Stomach smooth muscle (tissue), 2 donors: ENCODE measurements around the gene ORAI3.
A peak's percentile ranks its signal among the peaks of the same experiment; 100 is the strongest.

ENCODE experiments used
- H3K27ac ChIP-seq: one replicate; pipeline ENCODE4 v1.7.0; 2013; ENCODE audit warnings: mild to moderate bottlenecking, low read length, inconsistent platforms
- H3K27me3 ChIP-seq, 2 donors: one replicate each; pipeline ENCODE4 v1.7.0; 2013; ENCODE audit warnings: low read length in 2 of 2; ENCODE audit not compliant: insufficient read depth in 2 of 2, control insufficient read depth in 1 of 2
- H3K36me3 ChIP-seq, 2 donors: one replicate each; pipeline ENCODE4 v1.7.0; 2013; ENCODE audit warnings: low read length in 2 of 2; ENCODE audit not compliant: control insufficient read depth in 2 of 2, insufficient read depth in 2 of 2
- H3K4me1 ChIP-seq: one replicate; pipeline ENCODE4 v1.7.0; 2013; ENCODE audit warnings: low read length; ENCODE audit not compliant: control insufficient read depth, insufficient read depth
- H3K4me3 ChIP-seq, 2 donors: one replicate each; pipeline ENCODE4 v1.7.0; 2013; ENCODE audit warnings: low read length in 2 of 2
- H3K9ac ChIP-seq, 2 donors: one replicate each; pipeline ENCODE4 v1.7.0; 2013; ENCODE audit warnings: low read length in 2 of 2, mild to moderate bottlenecking in 1 of 2
- H3K9me3 ChIP-seq, 2 donors: one replicate each; pipeline ENCODE4 v1.7.0; 2013; ENCODE audit warnings: low read length in 2 of 2; ENCODE audit not compliant: control insufficient read depth in 2 of 2
- donor health status: healthy.
- donor health status: Pancreatic carcinoma.

Gene ORAI3

GRCh38 chr16:30992931-30993816 lies 44.3 kb downstream of the ORAI3 start:
- no peaks in the 10 kb centered on the region for H3K36me3 ChIP-seq
- H3K27me3 ChIP-seq, result peaks cover 0 to 2% of the 10 kb centered on the region in 2 donors
- H3K9ac ChIP-seq, result no peak overlapping the region
- H3K4me3 ChIP-seq, result no peak overlapping the region
- no peak overlapping the region for H3K27ac ChIP-seq
- H3K4me1 ChIP-seq, result peaks cover 17% of the 10 kb centered on the region
- no peaks in the 10 kb centered on the region for H3K9me3 ChIP-seq

GRCh38 chr16:30995927-30996323 lies 47.1 kb downstream of the ORAI3 start:
- no peaks in the 10 kb centered on the region for H3K27me3 ChIP-seq
- no peaks in the 10 kb centered on the region for H3K9me3 ChIP-seq
- H3K9ac ChIP-seq, result peak overlapping the region in 1 of 2 donors; percentile 80
- H3K27ac ChIP-seq, result no peak overlapping the region
- H3K4me1 ChIP-seq, result peaks cover 21% of the 10 kb centered on the region
- H3K36me3 ChIP-seq, result no peaks in the 10 kb centered on the region
- H3K4me3 ChIP-seq, result peak overlapping the region; percentile 81 to 84

GRCh38 chr16:30996324-30996984 lies 47.6 kb downstream of the ORAI3 start:
- peak overlapping the region; percentile 81 to 84 for H3K4me3 ChIP-seq
- peak overlapping the region; percentile 73 to 80 for H3K9ac ChIP-seq
- peak overlapping the region; percentile 41 for H3K27ac ChIP-seq

GRCh38 chr16:30996985-30997724 lies 48.3 kb downstream of the ORAI3 start:
- H3K4me3 ChIP-seq, result peak overlapping the region; percentile 81 to 84
- no peaks in the 10 kb centered on the region for H3K36me3 ChIP-seq
- H3K27ac ChIP-seq, result peak overlapping the region; percentile 41
- H3K9ac ChIP-seq, result peak overlapping the region; percentile 73 to 80
- peaks cover 21% of the 10 kb centered on the region for H3K4me1 ChIP-seq
- H3K9me3 ChIP-seq, result no peaks in the 10 kb centered on the region
- no peaks in the 10 kb centered on the region for H3K27me3 ChIP-seq

More at GRCh38 chr16:30996324-30996984, 47.6 kb downstream of the ORAI3 start:
- Histone ChIP-seq H3K36me3 (no peaks in the 10 kb centered on the region), H3K27me3 (no peaks in the 10 kb centered on the region), H3K4me1 (peaks cover 21% of the 10 kb centered on the region), H3K9me3 (no peaks in the 10 kb centered on the region)

DNA sequence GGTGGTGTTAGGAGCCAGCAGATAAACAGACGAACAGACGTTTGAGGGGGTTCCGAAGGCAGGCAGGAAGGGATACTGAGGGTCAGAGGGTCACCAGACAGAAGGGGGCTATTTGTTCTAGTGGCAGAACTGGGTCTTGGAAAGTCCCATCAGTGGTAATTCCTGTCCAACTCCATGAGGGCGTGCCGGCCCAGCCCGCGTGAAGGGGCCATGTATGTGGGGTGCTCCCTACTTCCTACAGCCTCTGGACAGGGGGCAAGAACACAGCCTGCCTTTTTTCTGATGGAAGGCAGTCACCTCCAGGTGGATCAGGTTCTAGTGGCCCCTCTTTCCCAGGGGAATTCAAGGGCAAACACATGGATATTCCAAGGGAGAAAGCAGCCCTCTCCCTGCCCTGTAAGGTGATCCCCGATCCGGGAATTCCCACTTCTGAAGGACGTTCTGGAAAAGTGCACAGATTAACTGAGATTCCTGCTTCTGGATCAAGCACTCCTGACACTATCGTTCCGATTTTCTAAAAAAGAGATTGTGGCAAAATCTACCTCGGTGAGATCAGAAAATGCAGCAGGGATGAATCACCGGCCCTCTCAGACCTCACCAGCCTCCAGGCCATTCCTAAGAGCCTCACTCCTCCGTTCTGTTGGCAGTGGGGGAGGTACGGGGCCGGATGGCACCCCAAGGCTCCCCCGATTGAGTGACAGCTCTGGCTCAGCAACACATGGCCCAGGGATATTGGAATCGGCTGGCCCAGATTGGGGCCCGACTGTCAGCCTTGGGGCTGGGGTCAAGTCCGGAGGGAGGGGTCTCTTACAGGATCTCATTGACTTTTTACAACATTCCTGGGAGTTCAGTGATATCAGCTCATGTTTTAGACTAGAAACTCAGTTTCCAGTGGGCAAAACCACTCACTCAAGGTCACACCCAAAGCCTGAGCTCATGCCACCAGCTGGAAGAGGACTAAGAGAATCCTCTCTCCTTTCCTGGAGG lies 49.1 kb downstream of the ORAI3 start:
- peak overlapping the region; percentile 42 to 60 for H3K9ac ChIP-seq
- H3K27ac ChIP-seq, result no peak overlapping the region
- H3K4me1 ChIP-seq, result peaks cover 23% of the 10 kb centered on the region
- no peaks in the 10 kb centered on the region for H3K27me3 ChIP-seq
- no peaks in the 10 kb centered on the region for H3K36me3 ChIP-seq
- no peaks in the 10 kb centered on the region for H3K9me3 ChIP-seq
- H3K4me3 ChIP-seq, result peak overlapping the region; percentile 81 to 84

- H3K36me3 ChIP-seq, result no peaks in the 10 kb centered on the region
- no peak overlapping the region for H3K27ac ChIP-seq
- H3K9ac ChIP-seq, result no peak overlapping the region
- H3K9me3 ChIP-seq, result no peaks in the 10 kb centered on the region
- no peak overlapping the region for H3K4me3 ChIP-seq
- peaks cover 23% of the 10 kb centered on the region for H3K4me1 ChIP-seq
- H3K27me3 ChIP-seq, result no peaks in the 10 kb centered on the region
These were observed 50.2 kb downstream of the ORAI3 start for GRCh38 chr16:30998852-30999761.

- no peaks in the 10 kb centered on the region for H3K36me3 ChIP-seq
- no peaks in the 10 kb centered on the region for H3K9me3 ChIP-seq
- H3K4me1 ChIP-seq, result peaks cover 23% of the 10 kb centered on the region
- no peak overlapping the region for H3K4me3 ChIP-seq
- H3K27me3 ChIP-seq, result no peaks in the 10 kb centered on the region
- no peak overlapping the region for H3K27ac ChIP-seq
- H3K9ac ChIP-seq, result no peak overlapping the region
These were observed 52.0 kb downstream of the ORAI3 start for GRCh38 chr16:31000671-31001382.

GRCh38 chr16:31001507-31002249 lies 52.8 kb downstream of the ORAI3 start:
- Histone ChIP-seq H3K9me3 (no peaks in the 10 kb centered on the region), H3K27ac (no peak overlapping the region), H3K36me3 (no peaks in the 10 kb centered on the region), H3K4me1 (peaks cover 17% of the 10 kb centered on the region), H3K27me3 (peaks cover 0 to 2% of the 10 kb centered on the region in 2 donors), H3K4me3 (no peak overlapping the region), H3K9ac (no peak overlapping the region)
